NCI-H1417 (cell line): ENCODE data around the gene B4GALNT3.

ENCODE experiments used
- DNase-seq, 3 experiments: peaks; one replicate each; lab custom pipeline; 2025; lab: John Stamatoyannopoulos, UW

B4GALNT3 gene

GRCh38 chr12:593396-594270 lies 133.9 kb downstream of the B4GALNT3 start:
- no peak for DNase-seq

- DNase-seq: peak in 2 of 3 experiments; percentile 26 to 55
These were observed 138.3 kb downstream of the B4GALNT3 start for GRCh38 chr12:597926-598568.

- no peak for DNase-seq
These were observed 140.0 kb downstream of the B4GALNT3 start for GRCh38 chr12:599756-600155.

- no peak for DNase-seq
These were observed 142.4 kb downstream of the B4GALNT3 start for GRCh38 chr12:601976-602699.

- no peak for DNase-seq
These were observed 142.9 kb downstream of the B4GALNT3 start for GRCh38 chr12:602700-603068.

- no peak for DNase-seq
These were observed 145.2 kb downstream of the B4GALNT3 start for GRCh38 chr12:604956-605355.

GRCh38 chr12:607541-608001 lies 147.8 kb downstream of the B4GALNT3 start:
- DNase-seq: no peak

- DNase-seq: no peak
These were observed 148.7 kb downstream of the B4GALNT3 start for GRCh38 chr12:608413-608812.

GRCh38 chr12:608921-609320 lies 149.2 kb downstream of the B4GALNT3 start:
- no peak for DNase-seq

- no peak for DNase-seq
These were observed 152.0 kb downstream of the B4GALNT3 start for GRCh38 chr12:611721-612120.

GRCh38 chr12:612293-612692 lies 152.6 kb downstream of the B4GALNT3 start:
- no peak for DNase-seq

GRCh38 chr12:612886-613285 lies 153.1 kb downstream of the B4GALNT3 start:
- no peak for DNase-seq
